IMR-90 (cell line): ENCODE measurements around the gene TEP1. TPM values are rescaled to one million over a fixed set of nuclear protein-coding genes. Genes with fewer than 3 reads are reported as not detected.

ENCODE experiments used
- ATAC-seq: fragments of 200-7000 bp; cut with Tn5 transposase; 2 replicates; pipeline ENCODE4 v1.9.1; 2020; ENCODE audit warnings: low read depth, mild to moderate bottlenecking, moderate library complexity
- BruUV-seq: library from RNA; stranded (reverse); fragments of 400-500 nt; replicated peaks from 2 replicates; lab custom pipeline; 2021; lab: Mats Ljungman, UMichigan
- CTCF ChIA-PET: fragments of 300-600 bp; formaldehyde crosslinking; extraction: SDS; loops from one replicate; lab custom pipeline; 2021; ENCODE audit warnings: antibody characterized with exemption; lab: Yijun Ruan, JAX
- POLR2A ChIA-PET: fragments of 300-600 bp; sonication (Branson Sonifier 250); formaldehyde crosslinking; loops from one replicate; lab custom pipeline; 2022; ENCODE audit warnings: antibody characterized with exemption; ENCODE audit not compliant: unreplicated experiment; lab: Charles Lee
- DNase-seq: peaks from one replicate; pipeline ENCODE4 v3.0.0; 2013
- H2AFZ ChIP-seq: replicated peaks from 2 replicates; pipeline ENCODE3; 2013; ENCODE audit warnings: low read length, mild to moderate bottlenecking; ENCODE audit not compliant: poor library complexity
- H2AK5ac ChIP-seq: 2 replicates; pipeline ENCODE4 v1.6.1; 2013; ENCODE audit warnings: low read depth, low read length, inconsistent platforms
- H2AK9ac ChIP-seq: replicated peaks from 2 replicates; pipeline ENCODE3; 2013; ENCODE audit warnings: mild to moderate bottlenecking, low read depth, low read length, moderate library complexity; ENCODE audit not compliant: poor library complexity
- H2BK120ac ChIP-seq: 2 replicates; pipeline ENCODE4 v1.6.1; 2013; ENCODE audit warnings: low read depth, low read length, inconsistent platforms
- H2BK15ac ChIP-seq: 3 replicates; pipeline ENCODE4 v1.6.1; 2013; ENCODE audit warnings: low read depth, low read length, inconsistent platforms
- H2BK20ac ChIP-seq: 2 replicates; pipeline ENCODE4 v1.6.1; 2013; ENCODE audit warnings: low read depth, mild to moderate bottlenecking, inconsistent platforms, low read length, moderate library complexity
- H2BK5ac ChIP-seq: 2 replicates; pipeline ENCODE4 v1.6.1; 2013; ENCODE audit warnings: mild to moderate bottlenecking, low read depth, low read length, inconsistent platforms; ENCODE audit not compliant: poor library complexity, severe bottlenecking
- H3K14ac ChIP-seq: replicated peaks from 2 replicates; pipeline ENCODE4 v1.6.1; 2013; ENCODE audit warnings: low read depth, low read length, inconsistent platforms
- H3K18ac ChIP-seq: 2 replicates; pipeline ENCODE4 v1.6.1; 2013; ENCODE audit warnings: low read depth, low read length, control low read depth
- H3K23ac ChIP-seq: 2 replicates; pipeline ENCODE4 v1.6.1; 2013; ENCODE audit warnings: low read depth, low read length, inconsistent platforms
- H3K27ac ChIP-seq: 2 replicates; pipeline ENCODE4 v1.5.1; 2013; ENCODE audit warnings: mild to moderate bottlenecking, control low read depth, low read length; ENCODE audit not compliant: insufficient read depth
- H3K27me3 ChIP-seq: 2 replicates; pipeline ENCODE4 v1.6.1; 2013; ENCODE audit warnings: low read length; ENCODE audit not compliant: control insufficient read depth, insufficient read depth
- H3K36me3 ChIP-seq: 2 replicates; pipeline ENCODE4 v1.6.1; 2013; ENCODE audit warnings: low read length, mixed read lengths; ENCODE audit not compliant: control insufficient read depth, insufficient read depth
- H3K4ac ChIP-seq: 2 replicates; pipeline ENCODE4 v1.6.1; 2013; ENCODE audit warnings: low read depth, low read length, inconsistent platforms
- H3K4me1 ChIP-seq: 2 replicates; pipeline ENCODE4 v1.6.1; 2013; ENCODE audit warnings: low read length, mixed read lengths; ENCODE audit not compliant: control insufficient read depth, insufficient read depth
- H3K4me2 ChIP-seq: 2 replicates; pipeline ENCODE4 v1.6.1; 2013; ENCODE audit warnings: low read depth, mild to moderate bottlenecking, control low read depth, low read length, moderate library complexity
- H3K4me3 ChIP-seq: 2 replicates; pipeline ENCODE4 v1.5.1; 2013; ENCODE audit warnings: low read depth, mild to moderate bottlenecking, control low read depth, low read length, moderate library complexity; ENCODE audit not compliant: insufficient read depth
- H3K56ac ChIP-seq: 2 replicates; pipeline ENCODE4 v1.6.1; 2013; ENCODE audit warnings: low read length, inconsistent platforms; ENCODE audit not compliant: insufficient read depth; ENCODE audit errors: extremely low read depth
- H3K79me1 ChIP-seq, 2 experiments: 2 replicates each; pipeline ENCODE4 v1.6.1; 2013; ENCODE audit warnings: low read length in 2 of 2, inconsistent platforms in 1 of 2, low read depth in 1 of 2
- H3K9ac ChIP-seq: 2 replicates; pipeline ENCODE4 v1.6.1; 2013; ENCODE audit warnings: low read depth, low read length, control low read depth
- H3K9me1 ChIP-seq: 2 replicates; pipeline ENCODE4 v1.6.1; 2013; ENCODE audit warnings: low read length, inconsistent platforms; ENCODE audit not compliant: insufficient read depth
- H3K9me3 ChIP-seq: 2 replicates; pipeline ENCODE4 v1.6.1; 2013; ENCODE audit warnings: low read length; ENCODE audit not compliant: control insufficient read depth, insufficient read depth
- H4K20me1 ChIP-seq: 2 replicates; pipeline ENCODE4 v1.6.1; 2013; ENCODE audit warnings: low read length, inconsistent platforms; ENCODE audit not compliant: insufficient read depth
- H4K5ac ChIP-seq: 2 replicates; pipeline ENCODE4 v1.6.1; 2013; ENCODE audit warnings: mild to moderate bottlenecking, low read depth, low read length, control low read depth
- H4K8ac ChIP-seq, 2 experiments: 2 replicates each; pipeline ENCODE4 v1.6.1; 2013; ENCODE audit warnings: low read depth in 2 of 2, low read length in 2 of 2, control low read depth in 1 of 2, inconsistent platforms in 1 of 2
- H4K91ac ChIP-seq: 2 replicates; pipeline ENCODE4 v1.6.1; 2013; ENCODE audit warnings: low read depth, low read length, inconsistent platforms; ENCODE audit not compliant: insufficient read depth
- BHLHE40 ChIP-seq: fragments of 150-350 bp; IDR thresholded peaks from 2 replicates; pipeline ENCODE4 v1.6.1; 2016; ENCODE audit warnings: mild to moderate bottlenecking, low read depth, low read length
- CTCF ChIP-seq: conservative IDR thresholded peaks from 2 replicates; pipeline ENCODE4 v1.5.1; 2012; ENCODE audit warnings: mild to moderate bottlenecking, low read depth, low read length, improper control_type of control experiment
- ELK1 ChIP-seq: fragments of 150-350 bp; IDR thresholded peaks from 2 replicates; pipeline ENCODE4 v1.6.1; 2016; ENCODE audit warnings: low read depth, mild to moderate bottlenecking, low read length, moderate library complexity, borderline replicate concordance
- MAZ ChIP-seq: IDR thresholded peaks from 2 replicates; pipeline ENCODE4 v1.6.1; 2012; ENCODE audit warnings: low read depth, mild to moderate bottlenecking, low read length, improper control_type of control experiment, moderate library complexity, borderline replicate concordance
- NFE2L2 ChIP-seq: fragments of 150-350 bp; IDR thresholded peaks from 2 replicates; pipeline ENCODE4 v1.6.1; 2016; ENCODE audit warnings: low read depth, mild to moderate bottlenecking, low read length
- RCOR1 ChIP-seq: IDR thresholded peaks from 2 replicates; pipeline ENCODE4 v1.6.1; 2012; ENCODE audit warnings: mild to moderate bottlenecking, low read length, improper control_type of control experiment; ENCODE audit not compliant: insufficient replicate concordance
- SMC3 ChIP-seq: fragments of 150-350 bp; IDR thresholded peaks from 2 replicates; pipeline ENCODE4 v1.6.1; 2016; ENCODE audit warnings: low read depth, mild to moderate bottlenecking, antibody characterized with exemption, low read length, moderate library complexity
- WGBS, 2 experiments: methylation state at CpG; one replicate each; pipeline versions ENCODE4 v1.1.5 to v1.1.7; 2013; ENCODE audit warnings: missing lambda C conversion rate in 2 of 2; ENCODE audit not compliant: insufficient read length in 1 of 2; ENCODE audit errors: extremely low coverage in 2 of 2; 5-methylcytosine and 5-hydroxymethylcytosine counted together
- dilution Hi-C: fragments of 300-500 bp; cut with HindIII; formaldehyde crosslinking; loops from one replicate; pipeline ENCODE4 v1.14.3; 2018; ENCODE audit warnings: low sequenced_read_pairs; ENCODE audit not compliant: unreplicated experiment
- in situ Hi-C: fragments of 300-500 bp; cut with MboI; formaldehyde crosslinking; loops from 3 replicates; pipeline ENCODE4 v1.14.3; 2019; ENCODE audit warnings: low sequenced_read_pairs, inconsistent platforms, mixed read lengths
- intact Hi-C: fragments of 100-400 bp; cut with micrococcal nuclease; formaldehyde crosslinking; loops from 2 replicates; pipeline ENCODE4 v1.10.0; 2022
- polyA plus RNA-seq, 3 experiments: library from polyadenylated mRNA; depleted of rRNA; stranded (reverse); fragments of >200 nt; gene quantifications; 2 replicates each; pipeline ENCODE4 v1.2.3, GENCODE V29; 2012; ENCODE audit warnings: low replicate concordance in 1 of 3
- total RNA-seq: library from RNA; depleted of rRNA; stranded (reverse); fragments of >200 nt; gene quantifications from 2 replicates; pipeline ENCODE4 v1.2.3, GENCODE V29; 2012

TEP1 gene
- total and polyA plus RNA-seq, 2 of the 4 experiments (the other 2 are of a cell fraction), result 10.7 to 12.4 TPM

GRCh38 chr14:20382526-20382925, 30.8 kb downstream of the TEP1 start:
- Histone ChIP-seq H3K36me3 (peaks cover 80% of the 10 kb centered on the region), H3K9ac (no peak overlapping the region)
- BruUV-seq, result no TSS peak

More at GRCh38 chr14:20382526-20382925, 30.8 kb downstream of the TEP1 start:
- Histone ChIP-seq H2BK20ac (no peak overlapping the region), H4K91ac (no peak overlapping the region), H3K9me1 (no peaks in the 10 kb centered on the region), H3K23ac (no peak overlapping the region), H2BK5ac (no peak overlapping the region), H3K9me3 (no peaks in the 10 kb centered on the region), H3K4ac (no peak overlapping the region), H3K27me3 (no peaks in the 10 kb centered on the region), H2AK5ac (no peak overlapping the region), H3K27ac (no peak overlapping the region), H3K14ac (no peak overlapping the region), H4K8ac (no peak overlapping the region), H3K4me3 (no peak overlapping the region), H2AK9ac (peak overlapping the region; percentile 50), H4K5ac (no peak overlapping the region), H3K18ac (no peak overlapping the region), H2BK15ac (no peak overlapping the region), H2BK120ac (no peak overlapping the region), H3K79me1 (no peaks in the 10 kb centered on the region), H3K4me2 (no peak overlapping the region), H3K4me1 (no peaks in the 10 kb centered on the region), H3K56ac (no peak overlapping the region), H4K20me1 (no peaks in the 10 kb centered on the region), H2AFZ (no peak overlapping the region)
- ChIA-PET CTCF (no interaction called here), POLR2A (no interaction called here)
- in situ Hi-C loops, result no loop called here
- ATAC-seq, result no peak
- TF ChIP-seq NFE2L2 (no peak), BHLHE40 (no peak), RCOR1 (no peak), CTCF (no peak), ELK1 (no peak), SMC3 (no peak), MAZ (no peak)
- dilution Hi-C loops, result no loop called here
- intact Hi-C loops, result no loop called here
- DNase-seq, result no peak
- WGBS, 2 experiments, result 93% methylated on average over 5 of the region's 12 CpGs; no CpG with 5 or more reads in 1 of the 2 experiments
